ENCODE results near the gene DRG2. TPM values are rescaled to one million over a fixed set of nuclear protein-coding genes. Genes with fewer than 3 reads are reported as not detected.

DRG2 gene
- total and polyA plus RNA-seq, 2 of the 4 experiments (the other 2 are of a cell fraction) = 43.6 to 45.1 TPM

DNA sequence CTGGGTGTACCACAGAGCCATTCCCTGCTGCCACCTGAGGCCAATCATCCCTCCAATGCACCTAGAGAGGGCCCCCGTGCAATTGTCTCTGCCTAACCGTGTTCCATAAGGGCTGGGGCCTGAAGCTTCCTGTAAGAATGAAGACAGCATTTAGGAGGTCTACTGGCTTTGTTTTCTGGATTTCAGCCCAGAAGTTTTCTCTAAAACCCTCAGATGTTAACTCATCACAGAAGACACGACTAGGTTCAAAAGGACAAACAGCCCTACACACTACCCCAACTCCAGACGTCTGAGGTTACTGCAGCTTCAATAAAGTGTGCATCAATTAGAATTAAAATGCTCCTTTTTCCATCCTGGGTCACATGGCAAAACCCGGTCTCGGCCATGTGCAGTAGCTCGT lies 10.8 kb upstream of the DRG2 start:
- DNase-seq (peak; percentile 19), ATAC-seq (ENCODE audit: low read depth) (peak; percentile 48)
- Histone ChIP-seq H3K9me3 (ENCODE audit: control insufficient read depth, insufficient read depth, low read length) (0 out of 2 replicates have a peak, but pooled peaks cover 2% of the 10 kb centered on the region), H2AFZ (replicated peaks; ENCODE audit: low read length, poor library complexity) (no peak overlapping the region), H4K91ac (ENCODE audit: insufficient read depth, low read depth, low read length) (no peak overlapping the region), H3K56ac (ENCODE audit: extremely low read depth, insufficient read depth, low read length) (no peak overlapping the region), H3K27ac (ENCODE audit: insufficient read depth, low read length) (no peak overlapping the region), H3K18ac (ENCODE audit: low read depth, low read length) (no peak overlapping the region), H3K4me3 (ENCODE audit: insufficient read depth, low read depth, low read length) (no peak overlapping the region), H4K5ac (ENCODE audit: low read depth, low read length) (no peak overlapping the region), H4K8ac (ENCODE audit: low read depth in 2 of 2, low read length in 2 of 2) (no peak overlapping the region), H3K79me1 (ENCODE audit: low read depth in 1 of 2, low read length in 2 of 2) (no peaks in the 10 kb centered on the region), H2AK5ac (ENCODE audit: low read depth, low read length) (no peak overlapping the region), H3K4me1 (ENCODE audit: control insufficient read depth, insufficient read depth, low read length) (peaks cover 2% of the 10 kb centered on the region; the same call in 1 of the 2 replicates), H3K9me1 (ENCODE audit: insufficient read depth, low read length) (no peaks in the 10 kb centered on the region), H3K36me3 (ENCODE audit: control insufficient read depth, insufficient read depth, low read length) (no peaks in the 10 kb centered on the region), H2AK9ac (replicated peaks; ENCODE audit: low read depth, low read length, poor library complexity) (peak overlapping the region; percentile 16), H4K20me1 (ENCODE audit: insufficient read depth, low read length) (no peaks in the 10 kb centered on the region), H2BK120ac (ENCODE audit: low read depth, low read length) (no peak overlapping the region), H2BK20ac (ENCODE audit: low read depth, low read length) (no peak overlapping the region), H3K9ac (ENCODE audit: low read depth, low read length) (no peak overlapping the region), H2BK15ac (ENCODE audit: low read depth, low read length) (no peak overlapping the region), H3K4me2 (ENCODE audit: low read depth, low read length) (no peak overlapping the region), H3K27me3 (ENCODE audit: control insufficient read depth, insufficient read depth, low read length) (peaks cover 18% of the 10 kb centered on the region), H3K4ac (ENCODE audit: low read depth, low read length) (no peak overlapping the region), H3K23ac (ENCODE audit: low read depth, low read length) (no peak overlapping the region), H2BK5ac (ENCODE audit: low read depth, low read length, poor library complexity, severe bottlenecking) (no peak overlapping the region), H3K14ac (replicated peaks; ENCODE audit: low read depth, low read length) (no peak overlapping the region)
- ChIA-PET CTCF (no interaction called here), POLR2A (ENCODE audit: unreplicated experiment) (no interaction called here)
- no TSS peak for BruUV-seq (replicated peaks)
- intact Hi-C loops (cut with micrococcal nuclease) = no loop called here
- WGBS, 2 experiments (ENCODE audit: extremely low coverage in 2 of 2, insufficient read length in 1 of 2) = 37% methylated on average over 4 of the region's 7 CpGs; no CpG with 5 or more reads in 1 of the 2 experiments
- in situ Hi-C loops (cut with MboI; ENCODE audit: low sequenced_read_pairs) = no loop called here
- TF ChIP-seq CHD1 (IDR thresholded peaks at IDR 0.05; ENCODE audit: low read depth, low read length) (no peak), NFE2L2 (IDR thresholded peaks at IDR 0.05; ENCODE audit: low read depth, low read length) (no peak), BHLHE40 (IDR thresholded peaks at IDR 0.05; ENCODE audit: low read depth, low read length) (no peak)
- dilution Hi-C loops (cut with HindIII; ENCODE audit: low sequenced_read_pairs, unreplicated experiment) = no loop called here

Measured in IMR-90 (cell line).